ENCODE results near the gene BGLAP. TPM values are rescaled to one million over a fixed set of nuclear protein-coding genes. Genes with fewer than 3 reads are reported as not detected.

The BGLAP gene
- total and polyA plus RNA-seq, 11 donors, result 0.32 to 0.99 (median 0.58) TPM; not detected in 3

DNA sequence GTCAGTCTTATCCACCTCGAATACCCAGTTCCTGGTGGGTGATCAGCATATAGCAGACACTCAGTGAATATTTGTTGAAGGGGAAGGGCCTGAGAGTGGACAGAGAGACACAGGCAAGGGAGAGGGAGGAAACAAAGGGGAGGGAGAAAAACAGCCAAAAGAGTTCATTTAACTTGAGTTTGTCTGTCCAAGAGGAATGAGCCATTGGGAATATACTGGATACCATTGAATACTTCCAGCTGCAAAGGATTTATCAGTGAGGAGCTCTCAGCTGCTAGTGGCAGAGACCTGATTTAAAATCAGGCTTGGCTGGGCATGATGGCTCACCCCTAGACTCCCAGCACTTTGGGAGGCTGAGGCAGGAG is 11.5 kb upstream of the BGLAP start:
- peaks cover 0 to 10% (median 0%) of the 10 kb centered on the region in 12 donors for H3K4me1 ChIP-seq
- peaks cover 0 to 81% (median 55%) of the 10 kb centered on the region in 9 donors for H3K36me3 ChIP-seq
- DNase-seq, result peak in 1 of 5 donors; percentile 1
- H3K27ac ChIP-seq, result peak overlapping the region in 1 of 12 donors; percentile 26
- WGBS, 4 donors, result 89 to 95% (median 89%) methylated on average over 1 of the region's 1 CpG
- no peak for ATAC-seq
- no peak overlapping the region for H3K4me3 ChIP-seq
- TF ChIP-seq POLR2A (IDR thresholded peaks at IDR 0.05), result no peak
- TF ChIP-seq, protein P1, sequence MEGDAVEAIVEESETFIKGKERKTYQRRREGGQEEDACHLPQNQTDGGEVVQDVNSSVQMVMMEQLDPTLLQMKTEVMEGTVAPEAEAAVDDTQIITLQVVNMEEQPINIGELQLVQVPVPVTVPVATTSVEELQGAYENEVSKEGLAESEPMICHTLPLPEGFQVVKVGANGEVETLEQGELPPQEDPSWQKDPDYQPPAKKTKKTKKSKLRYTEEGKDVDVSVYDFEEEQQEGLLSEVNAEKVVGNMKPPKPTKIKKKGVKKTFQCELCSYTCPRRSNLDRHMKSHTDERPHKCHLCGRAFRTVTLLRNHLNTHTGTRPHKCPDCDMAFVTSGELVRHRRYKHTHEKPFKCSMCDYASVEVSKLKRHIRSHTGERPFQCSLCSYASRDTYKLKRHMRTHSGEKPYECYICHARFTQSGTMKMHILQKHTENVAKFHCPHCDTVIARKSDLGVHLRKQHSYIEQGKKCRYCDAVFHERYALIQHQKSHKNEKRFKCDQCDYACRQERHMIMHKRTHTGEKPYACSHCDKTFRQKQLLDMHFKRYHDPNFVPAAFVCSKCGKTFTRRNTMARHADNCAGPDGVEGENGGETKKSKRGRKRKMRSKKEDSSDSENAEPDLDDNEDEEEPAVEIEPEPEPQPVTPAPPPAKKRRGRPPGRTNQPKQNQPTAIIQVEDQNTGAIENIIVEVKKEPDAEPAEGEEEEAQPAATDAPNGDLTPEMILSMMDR (IDR thresholded peaks at IDR 0.05), result no peak
- intact Hi-C loops (cut with DNase I), result no loop called here
- no peaks in the 10 kb centered on the region for H3K9me3 ChIP-seq
- no peaks in the 10 kb centered on the region for H3K27me3 ChIP-seq

DNA sequence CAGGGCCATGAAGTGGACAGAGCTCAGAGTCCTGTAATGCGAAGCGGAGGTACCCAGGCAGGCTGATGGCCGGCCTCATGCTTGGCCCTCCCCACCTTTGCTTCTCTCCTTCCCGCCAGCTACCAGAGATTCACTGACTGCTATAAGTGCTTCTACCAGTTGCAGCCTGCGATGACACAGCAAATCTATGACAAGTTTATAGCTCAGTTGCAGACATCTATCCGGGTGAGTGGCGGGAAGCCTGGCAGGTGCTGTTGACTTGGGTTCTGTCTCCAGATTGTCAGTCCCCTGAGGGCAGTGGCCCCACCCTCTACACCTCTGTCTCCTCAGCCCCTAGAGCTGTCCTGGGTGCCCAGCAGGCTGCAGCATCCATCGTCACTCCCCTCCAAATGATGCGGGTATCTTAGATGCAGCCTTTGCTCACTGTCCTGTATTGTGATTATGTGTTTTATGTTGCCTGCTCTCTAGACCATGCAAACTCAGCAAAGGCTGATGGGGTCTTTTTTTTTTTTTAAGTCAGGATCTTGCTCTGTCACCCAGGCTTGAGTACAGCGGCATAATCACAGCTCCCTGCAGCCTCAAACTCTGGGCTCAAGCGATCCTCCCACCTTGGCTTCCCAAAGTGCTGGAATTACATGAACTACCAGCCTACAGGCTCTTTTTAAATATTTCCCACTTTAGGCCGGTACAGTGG is 9.6 kb upstream of the BGLAP start:
- peak in 1 of 5 donors; percentile 15 for DNase-seq
- Histone ChIP-seq H3K36me3 (peaks cover 0 to 80% (median 64%) of the 10 kb centered on the region in 9 donors), H3K9me3 (no peaks in the 10 kb centered on the region), H3K27me3 (no peaks in the 10 kb centered on the region), H3K4me3 (no peak overlapping the region), H3K27ac (no peak overlapping the region), H3K4me1 (no peaks in the 10 kb centered on the region)
- TF ChIP-seq, protein P1 (IDR thresholded peaks at IDR 0.05), result no peak
- TF ChIP-seq POLR2A (IDR thresholded peaks at IDR 0.05), result no peak
- ATAC-seq, result no peak
- WGBS, 4 donors, result 90 to 93% (median 92%) methylated on average over 12 of the region's 12 CpGs
- intact Hi-C loops (cut with DNase I), result no loop called here

DNA sequence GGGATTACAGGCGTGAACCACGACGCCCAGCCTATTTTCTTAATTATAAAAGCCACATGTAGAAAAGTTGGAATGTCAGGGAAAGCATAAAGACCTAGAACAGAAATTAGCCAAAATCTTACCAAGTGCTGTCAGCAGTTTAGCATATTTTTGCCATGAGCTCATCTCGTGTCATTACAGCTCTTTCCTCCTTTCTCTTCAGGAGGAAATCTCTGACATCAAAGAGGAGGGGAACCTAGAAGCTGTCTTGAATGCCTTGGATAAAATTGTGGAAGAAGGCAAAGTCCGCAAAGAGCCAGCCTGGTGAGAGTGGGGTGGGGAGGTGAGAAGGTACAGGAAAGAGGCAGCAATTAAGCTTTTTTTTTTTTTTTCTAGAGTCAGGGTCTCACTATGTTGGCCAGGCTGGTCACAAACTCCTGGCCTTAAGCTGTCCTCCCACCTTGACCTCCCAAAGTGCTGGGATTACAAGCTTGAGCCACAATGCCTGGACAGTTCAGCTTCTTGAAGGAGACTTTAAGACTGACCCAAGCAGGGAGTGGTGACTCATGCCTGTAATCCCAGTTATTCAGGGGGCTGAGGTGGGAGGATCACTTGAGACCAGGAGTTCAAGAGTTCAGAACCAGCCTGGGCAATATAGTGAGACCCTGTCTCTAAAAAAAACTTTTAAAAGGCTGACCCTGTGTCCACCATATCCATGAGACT is 8.4 kb upstream of the BGLAP start:
- Histone ChIP-seq H3K9me3 (no peaks in the 10 kb centered on the region), H3K27ac (no peak overlapping the region), H3K4me1 (no peaks in the 10 kb centered on the region), H3K27me3 (no peaks in the 10 kb centered on the region), H3K36me3 (peaks cover 2 to 80% (median 66%) of the 10 kb centered on the region in 9 donors), H3K4me3 (no peak overlapping the region)
- peak in 1 of 5 donors; percentile 2 for DNase-seq
- WGBS, 4 donors, result 70 to 84% (median 78%) methylated on average over 5 of the region's 5 CpGs
- TF ChIP-seq POLR2A (IDR thresholded peaks at IDR 0.05), result no peak
- TF ChIP-seq, protein P1 (IDR thresholded peaks at IDR 0.05), result no peak
- no peak for ATAC-seq
- intact Hi-C loops (cut with DNase I), result no loop called here

DNA sequence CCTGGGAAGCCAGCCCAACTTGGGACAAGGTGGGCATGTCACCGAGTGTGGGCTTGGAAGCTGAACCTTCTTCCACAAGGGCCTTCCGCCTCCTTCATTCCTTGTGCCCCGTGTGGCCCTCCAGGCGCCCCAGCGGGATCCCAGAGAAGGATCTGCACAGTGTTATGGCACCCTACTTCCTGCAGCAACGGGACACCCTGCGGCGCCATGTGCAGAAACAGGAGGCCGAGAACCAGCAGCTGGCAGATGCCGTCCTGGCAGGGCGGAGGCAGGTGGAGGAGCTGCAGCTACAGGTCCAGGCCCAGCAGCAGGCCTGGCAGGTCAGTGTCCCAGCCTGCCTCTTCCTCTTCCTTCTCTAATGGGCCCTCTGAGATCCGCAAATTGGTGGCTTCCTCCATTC is 5.8 kb upstream of the BGLAP start:
- Histone ChIP-seq H3K4me1 (no peaks in the 10 kb centered on the region), H3K9me3 (no peaks in the 10 kb centered on the region), H3K4me3 (no peak overlapping the region), H3K36me3 (peaks cover 2 to 90% (median 69%) of the 10 kb centered on the region in 9 donors), H3K27ac (no peak overlapping the region), H3K27me3 (no peaks in the 10 kb centered on the region)
- DNase-seq (no peak), ATAC-seq (peak in 1 of 4 donors; percentile 6)
- TF ChIP-seq, protein P1 (IDR thresholded peaks at IDR 0.05), result no peak
- TF ChIP-seq POLR2A (IDR thresholded peaks at IDR 0.05), result no peak
- WGBS, 4 donors, result 87 to 97% (median 95%) methylated on average over 11 to 12 of the region's 12 CpGs
- intact Hi-C loops (cut with DNase I), result no loop called here
